HepG2 (cell line): ENCODE data around the gene TMOD3. TPM values are rescaled to one million over a fixed set of nuclear protein-coding genes. Genes with fewer than 3 reads are reported as not detected.

Experiments
- ATAC-seq: fragments of 200-7000 bp; cut with Tn5 transposase; 3 replicates; pipeline ENCODE4 v1.9.1; 2020; ENCODE audit warnings: mild to moderate bottlenecking, moderate library complexity
- BruUV-seq: library from RNA; stranded (reverse); fragments of 400-500 nt; replicated peaks from 2 replicates; lab custom pipeline; 2021; lab: Mats Ljungman, UMichigan
- CTCF ChIA-PET: fragments of 300-600 bp; formaldehyde crosslinking; extraction: SDS; loops from one replicate; lab custom pipeline; 2021; ENCODE audit warnings: low total read pairs, inconsistent platforms, low intra/inter-chr PET ratio; lab: Yijun Ruan, JAX
- POLR2A ChIA-PET: fragments of 350-600 bp; sonication (Branson Sonifier 250); formaldehyde crosslinking; loops from one replicate; lab custom pipeline; 2020; ENCODE audit warnings: antibody characterized with exemption, inconsistent platforms; lab: Yijun Ruan, JAX
- DNase-seq: peaks from one replicate; pipeline ENCODE4 v3.0.0-alpha.2; 2015; ENCODE audit warnings: low spot score
- FAIRE-seq: peaks from 3 replicates; lab custom pipeline; 2011; peaks lifted over from hg19 to GRCh38; lab: Jason Lieb, UNC
- H2AFZ ChIP-seq: one replicate; pipeline ENCODE4 v1.6.1; 2011; ENCODE audit warnings: low read length, inconsistent platforms
- H3K27ac ChIP-seq: fragments of 300-600 bp; 3 replicates; pipeline ENCODE4 v1.8.0; 2011; ENCODE audit warnings: mixed run types, mild to moderate bottlenecking, mixed read lengths, low read length, inconsistent platforms; ENCODE audit not compliant: insufficient read depth; ENCODE audit errors: extremely low read length
- H3K27me3 ChIP-seq, 2 experiments: fragments of 200-600 bp in 1 of 2; 2 replicates in 1 of 2; 3 replicates in 1 of 2; pipeline versions ENCODE4 v1.6.0 to v1.8.0; 2011; ENCODE audit warnings: low read length in 2 of 2, mild to moderate bottlenecking in 2 of 2, moderate library complexity in 2 of 2, inconsistent platforms in 1 of 2; ENCODE audit not compliant: insufficient read depth in 2 of 2, control insufficient read depth in 1 of 2
- H3K36me3 ChIP-seq, 2 experiments: fragments of 200-600 bp in 1 of 2; replicated peaks in 1 of 2; 2 replicates in 1 of 2; 3 replicates in 1 of 2; pipeline versions ENCODE4 v1.5.1 to v1.8.0; 2011; ENCODE audit warnings: low read length in 2 of 2, inconsistent platforms in 1 of 2; ENCODE audit not compliant: insufficient read depth in 2 of 2, control insufficient read depth in 1 of 2
- H3K4me1 ChIP-seq: 2 replicates; pipeline ENCODE4 v1.5.1; 2012; ENCODE audit warnings: low read length, inconsistent platforms; ENCODE audit not compliant: insufficient read depth
- H3K4me2 ChIP-seq: 2 replicates; pipeline ENCODE4 v1.6.0; 2011; ENCODE audit warnings: low read depth, low read length, inconsistent platforms
- H3K4me3 ChIP-seq, 3 experiments: fragments of 200-600 bp in 1 of 3; sonication (generic), shearing (Covaris generic) in 1 of 3; replicated peaks in 1 of 3; 2 replicates each; pipeline ENCODE4 v1.5.1; 2011 to 2016; ENCODE audit warnings: low read length in 3 of 3, inconsistent platforms in 2 of 3, low read depth in 2 of 3, mild to moderate bottlenecking in 2 of 3, control low read depth in 1 of 3, mixed read lengths in 1 of 3; ENCODE audit not compliant: insufficient read depth in 1 of 3
- H3K79me2 ChIP-seq: one replicate; pipeline ENCODE4 v1.6.1; 2011; ENCODE audit warnings: low read length, inconsistent platforms; ENCODE audit not compliant: insufficient read depth
- H3K9ac ChIP-seq: 2 replicates; pipeline ENCODE4 v1.6.0; 2011; ENCODE audit warnings: mild to moderate bottlenecking, low read depth, low read length, inconsistent platforms; ENCODE audit not compliant: insufficient read depth
- H3K9me3 ChIP-seq: 2 replicates; pipeline ENCODE4 v1.5.1; 2012; ENCODE audit warnings: mild to moderate bottlenecking, low read length
- H4K20me1 ChIP-seq: 2 replicates; pipeline ENCODE4 v1.6.0; 2011; ENCODE audit warnings: inconsistent platforms, mild to moderate bottlenecking, low read length, moderate library complexity; ENCODE audit not compliant: insufficient read depth
- ATF4 ChIP-seq, 2 experiments: fragments of 450-650 bp in 1 of 2; sonication (generic) in 1 of 2; formaldehyde crosslinking; IDR thresholded peaks; 2 replicates each; pipeline versions ENCODE4 v1.5.0 to v1.8.0; 2020 to 2022; ENCODE audit warnings: mild to moderate bottlenecking in 1 of 2, missing genetic modification reagents in 1 of 2
- CCDC6 ChIP-seq: sonication (generic); formaldehyde crosslinking; IDR thresholded peaks from 2 replicates; pipeline ENCODE4 v1.8.1; 2022; ENCODE audit warnings: mild to moderate bottlenecking, missing genetic modification reagents, moderate library complexity
- EEA1 ChIP-seq: sonication (generic); formaldehyde crosslinking; IDR thresholded peaks from 2 replicates; pipeline ENCODE4 v1.5.1; 2020; ENCODE audit warnings: mild to moderate bottlenecking, missing genetic modification reagents, borderline replicate concordance
- ELF3 ChIP-seq: IDR thresholded peaks from 2 replicates; pipeline ENCODE4 v1.6.1; 2016; ENCODE audit warnings: missing genetic modification reagents, missing compliant biosample characterization
- FOXC1 ChIP-seq: sonication (generic); formaldehyde crosslinking; IDR thresholded peaks from 2 replicates; pipeline ENCODE4 v1.8.0; 2022; ENCODE audit warnings: mild to moderate bottlenecking, missing genetic modification reagents, borderline replicate concordance
- GATAD2A ChIP-seq: IDR thresholded peaks from 2 replicates; pipeline ENCODE4 v1.6.1; 2016
- HMGA1 ChIP-seq: sonication (generic); formaldehyde crosslinking; conservative IDR thresholded peaks from 2 replicates; pipeline ENCODE4 v1.4.0; 2020; ENCODE audit warnings: missing genetic modification reagents
- HNF4A ChIP-seq: sonication (generic); formaldehyde crosslinking; IDR thresholded peaks from 2 replicates; pipeline ENCODE4 v1.4.0; 2020; ENCODE audit warnings: missing genetic modification reagents
- HOXA7 ChIP-seq: sonication (generic); formaldehyde crosslinking; IDR thresholded peaks from 2 replicates; pipeline ENCODE4 v1.8.1; 2022; ENCODE audit warnings: mild to moderate bottlenecking, missing genetic modification reagents, moderate library complexity
- KAT8 ChIP-seq: IDR thresholded peaks from 2 replicates; pipeline ENCODE4 v1.6.1; 2016; ENCODE audit warnings: missing genetic modification reagents, missing compliant biosample characterization
- KDM5B ChIP-seq: sonication (generic); formaldehyde crosslinking; IDR thresholded peaks from 2 replicates; pipeline ENCODE4 v1.4.0; 2020; ENCODE audit warnings: missing genetic modification reagents, mild to moderate bottlenecking, borderline replicate concordance
- LCORL ChIP-seq, 2 experiments: fragments of 450-650 bp in 1 of 2; sonication (generic) in 1 of 2; formaldehyde crosslinking in 1 of 2; IDR thresholded peaks; 2 replicates each; pipeline versions ENCODE4 v1.5.0 to v1.6.1; 2017 to 2020; ENCODE audit warnings: antibody characterized with exemption in 1 of 2, missing genetic modification reagents in 1 of 2
- MIER3 ChIP-seq: IDR thresholded peaks from 2 replicates; pipeline ENCODE4 v1.6.1; 2016; ENCODE audit warnings: missing compliant biosample characterization, borderline replicate concordance
- NAIF1 ChIP-seq: sonication (generic); formaldehyde crosslinking; IDR thresholded peaks from 2 replicates; pipeline ENCODE4 v1.5.0; 2020; ENCODE audit warnings: mild to moderate bottlenecking, missing genetic modification reagents, borderline replicate concordance
- PCBP1 ChIP-seq: fragments of 200-400 bp; formaldehyde crosslinking; IDR thresholded peaks from 2 replicates; pipeline ENCODE4 v1.6.1; 2017; ENCODE audit warnings: mild to moderate bottlenecking, low read depth, low read length, borderline replicate concordance
- RARG ChIP-seq: sonication (generic); formaldehyde crosslinking; IDR thresholded peaks from 2 replicates; pipeline ENCODE4 v1.4.0; 2020; ENCODE audit warnings: low read depth, mild to moderate bottlenecking, missing genetic modification reagents
- RFX3 ChIP-seq: IDR thresholded peaks from 2 replicates; pipeline ENCODE4 v1.6.1; 2016; ENCODE audit warnings: missing biosample characterization, missing genetic modification reagents
- SRY ChIP-seq: sonication (generic); formaldehyde crosslinking; IDR thresholded peaks from 2 replicates; pipeline ENCODE4 v1.8.0; 2022; ENCODE audit warnings: mild to moderate bottlenecking, missing genetic modification reagents
- THRA ChIP-seq: sonication (generic); formaldehyde crosslinking; IDR thresholded peaks from 2 replicates; pipeline ENCODE4 v1.4.0; 2020; ENCODE audit warnings: missing genetic modification reagents, borderline replicate concordance
- ZNF225 ChIP-seq: sonication (generic); formaldehyde crosslinking; IDR thresholded peaks from 2 replicates; pipeline ENCODE4 v1.4.0; 2020; ENCODE audit warnings: mild to moderate bottlenecking, missing genetic modification reagents
- ZNF292 ChIP-seq: sonication (generic); formaldehyde crosslinking; IDR thresholded peaks from 2 replicates; pipeline ENCODE4 v1.8.1; 2022; ENCODE audit warnings: mild to moderate bottlenecking, low read depth, missing genetic modification reagents, borderline replicate concordance
- ZNF546 ChIP-seq: sonication (generic); formaldehyde crosslinking; conservative IDR thresholded peaks from 2 replicates; pipeline ENCODE4 v1.8.1; 2023; ENCODE audit warnings: mild to moderate bottlenecking, missing genetic modification reagents
- ZNF710 ChIP-seq: sonication (generic); formaldehyde crosslinking; IDR thresholded peaks from 2 replicates; pipeline ENCODE4 v1.5.0; 2020; ENCODE audit warnings: mild to moderate bottlenecking, missing genetic modification reagents, borderline replicate concordance
- WGBS: methylation state at CpG from one replicate; pipeline ENCODE4 v1.1.6; 2017; ENCODE audit warnings: low lambda C conversion rate; 5-methylcytosine and 5-hydroxymethylcytosine counted together
- in situ Hi-C: cut with HindIII; loops from 2 replicates; pipeline ENCODE4 v1.10.0; 2017; ENCODE audit warnings: low pct_unique_long_range_greater_than_20kb; ENCODE audit not compliant: extremely low pct_ligation_motif_present
- intact Hi-C: fragments of 100-400 bp; cut with micrococcal nuclease; formaldehyde crosslinking; loops from one replicate; pipeline ENCODE4 v1.10.0; 2022; ENCODE audit not compliant: unreplicated experiment
- polyA plus RNA-seq, 8 experiments: library from polyadenylated mRNA; depleted of rRNA in 3 of 8; stranded (reverse) in 7 of 8; unstranded in 1 of 8; fragments of >200 nt; fragmentation: Illumina TruSeq in 4 of 8; extraction: Trizol in 4 of 8; gene quantifications; 2 replicates each; pipeline versions ENCODE4 v1.2.1 to v1.2.3, GENCODE V29; 2011 to 2016; ENCODE audit warnings: low read depth in 4 of 8, missing spikeins in 1 of 8, mixed read lengths in 1 of 8; ENCODE audit not compliant: insufficient read depth in 1 of 8
- total RNA-seq, 5 experiments: library from RNA; depleted of rRNA; stranded (reverse); fragments of >200 nt; fragmentation: Illumina TruSeq; extraction: Trizol; gene quantifications; 2 replicates each; pipeline ENCODE4 v1.2.3, GENCODE V29; 2016; ENCODE audit warnings: low read depth in 1 of 5

TMOD3 gene
- total and polyA plus RNA-seq, 2 of the 13 experiments (the other 11 are each of a cell fraction or from before 2014, with no cell fraction given), result 5.1 to 23.2 TPM

GRCh38 chr15:51853998-51854397 lies 24.5 kb downstream of the TMOD3 start:
- intact Hi-C loops, result no loop called here
- no peaks in the 10 kb centered on the region for H3K36me3 ChIP-seq
- POLR2A ChIA-PET, result no interaction called here
- TF ChIP-seq KDM5B (CRISPR knock-in tag) (no peak), FOXC1 (CRISPR knock-in tag) (no peak), GATAD2A (CRISPR knock-in tag) (0 out of 2 replicates have a peak, but pooled peaks have one; percentile 29), ZNF225 (CRISPR knock-in tag) (no peak), RFX3 (CRISPR knock-in tag) (no peak), SRY (CRISPR knock-in tag) (no peak), KAT8 (CRISPR knock-in tag) (no peak), ZNF292 (CRISPR knock-in tag) (no peak), ELF3 (CRISPR knock-in tag) (no peak), LCORL (IDR thresholded peaks at IDR 0.05) (no peak), LCORL (CRISPR knock-in tag; IDR thresholded peaks at IDR 0.05) (0 out of 2 replicates have a peak, but pooled peaks have one; percentile 32), THRA (CRISPR knock-in tag) (no peak), ZNF710 (CRISPR knock-in tag) (no peak), CCDC6 (no peak), EEA1 (CRISPR knock-in tag) (no peak), HMGA1 (CRISPR knock-in tag) (no peak), PCBP1 (no peak), ATF4 (CRISPR knock-in tag; IDR thresholded peaks at IDR 0.05) (peak in 1 of 2 experiments; percentile 34; a peak in 1 of 4 replicates), HOXA7 (CRISPR knock-in tag) (no peak), HNF4A (CRISPR knock-in tag) (peak; percentile 32; the same call in 1 of the 2 replicates), NAIF1 (CRISPR knock-in tag) (no peak), RARG (CRISPR knock-in tag) (no peak), MIER3 (CRISPR knock-in tag) (no peak), ZNF546 (no peak)

More at GRCh38 chr15:51853998-51854397, 24.5 kb downstream of the TMOD3 start:
- Histone ChIP-seq H3K79me2 (peaks cover 31% of the 10 kb centered on the region), H3K27me3 (no peaks in the 10 kb centered on the region), H2AFZ (no peak overlapping the region), H3K4me1 (peaks cover 33% of the 10 kb centered on the region), H4K20me1 (peaks cover 6% of the 10 kb centered on the region), H3K4me3 (no peak overlapping the region), H3K9ac (no peak overlapping the region), H3K9me3 (no peaks in the 10 kb centered on the region), H3K4me2 (no peak overlapping the region), H3K27ac (no peak overlapping the region)
- ATAC-seq (peak; percentile 68), FAIRE-seq (no peak), DNase-seq (no peak)
- CTCF ChIA-PET, result no interaction called here
- BruUV-seq, result no TSS peak
- in situ Hi-C loops, result no loop called here
- 54% methylated on average over 2 of the region's 2 CpGs for WGBS
